ENCODE measurements around the gene TSPAN31.
A peak's percentile ranks its signal among the peaks of the same experiment; 100 is the strongest.

The TSPAN31 gene

DNA sequence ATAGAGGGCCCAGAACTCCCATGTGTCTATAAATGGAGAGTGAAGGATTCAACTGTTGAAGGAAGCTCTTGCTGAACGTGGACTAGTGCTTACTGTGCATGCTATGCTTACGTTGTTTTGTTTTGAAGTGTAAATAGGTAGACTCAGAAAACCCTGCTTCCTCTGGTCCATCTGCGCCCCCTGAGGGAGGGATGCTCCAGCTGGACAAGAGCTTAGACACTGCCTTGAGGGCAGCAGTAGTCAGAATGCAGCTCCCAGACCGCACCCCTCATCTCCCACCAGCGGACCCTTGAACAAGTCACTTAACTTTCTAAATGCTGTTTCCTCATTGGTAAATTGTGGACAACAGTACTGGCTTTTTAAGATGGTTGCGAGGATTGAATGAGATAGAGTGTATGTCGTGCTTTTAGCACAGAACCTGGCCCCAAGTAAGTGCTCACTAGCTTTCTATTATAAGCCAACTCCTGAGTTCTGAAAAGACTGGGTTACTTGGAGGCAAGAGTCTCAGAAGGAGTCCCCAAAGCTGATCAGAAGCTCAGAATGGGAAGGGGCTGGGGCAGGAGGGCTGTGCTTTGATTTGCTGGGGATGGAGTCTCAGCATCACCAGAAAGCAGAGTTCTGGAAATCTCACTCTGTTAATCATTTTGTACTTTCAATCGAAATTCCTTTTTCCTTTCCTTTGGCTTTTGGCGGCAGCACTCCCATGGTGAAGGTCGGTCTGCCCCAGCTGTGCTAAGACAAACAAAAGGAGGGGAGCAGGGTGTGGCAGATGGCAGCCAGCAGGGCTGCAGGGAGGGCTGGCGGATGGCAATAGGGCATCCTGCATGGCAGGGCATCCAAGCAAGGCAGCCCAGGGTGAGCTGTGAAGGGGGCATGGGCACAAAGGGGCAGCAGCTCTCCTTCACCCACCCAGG is 21.9 kb upstream of the TSPAN31 start:
- peak; percentile 87 for DNase-seq

GRCh38 chr12:57723630-57723962 is 21.2 kb upstream of the TSPAN31 start:
- DNase-seq: no peak

GRCh38 chr12:57724003-57724935 is 20.6 kb upstream of the TSPAN31 start:
- no peak for DNase-seq

DNA sequence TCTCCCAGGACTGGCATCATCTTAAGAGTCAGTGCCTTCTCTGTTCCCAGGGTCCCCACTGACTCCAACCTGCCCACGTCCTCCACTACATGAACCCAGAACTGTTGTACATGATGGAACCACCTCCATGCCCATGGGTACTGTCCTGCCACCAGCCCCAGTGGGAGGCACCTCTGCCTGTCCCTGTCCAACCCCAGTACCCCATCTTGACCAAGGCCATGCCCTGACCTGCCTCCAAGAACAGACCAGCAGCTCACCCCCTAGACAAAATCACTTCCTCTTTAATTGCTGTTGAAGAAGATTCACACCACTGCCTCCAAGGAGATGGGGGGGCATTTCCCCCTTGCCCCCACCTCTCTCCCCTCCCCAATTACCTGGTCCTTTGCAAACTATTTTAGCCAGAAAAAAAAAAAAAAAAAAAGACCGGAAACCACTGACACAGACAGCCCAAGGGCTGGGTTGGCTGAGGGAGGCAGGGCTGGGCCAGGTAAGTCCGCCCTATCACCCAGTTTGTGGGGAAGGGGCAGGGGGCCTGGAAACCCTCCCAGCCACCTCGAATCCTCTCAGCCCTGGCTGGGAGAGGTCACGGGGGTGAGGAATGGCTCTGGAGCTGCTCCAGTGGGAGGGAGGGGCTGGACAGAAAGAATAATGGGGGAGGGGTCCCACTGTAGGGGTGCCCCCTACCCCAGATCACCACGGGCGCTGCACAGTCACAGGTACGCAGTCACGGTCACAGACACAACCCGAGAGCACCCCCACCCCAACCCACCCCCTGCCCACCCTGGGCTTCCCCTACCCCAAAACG is 19.7 kb upstream of the TSPAN31 start:
- DNase-seq: no peak

DNA sequence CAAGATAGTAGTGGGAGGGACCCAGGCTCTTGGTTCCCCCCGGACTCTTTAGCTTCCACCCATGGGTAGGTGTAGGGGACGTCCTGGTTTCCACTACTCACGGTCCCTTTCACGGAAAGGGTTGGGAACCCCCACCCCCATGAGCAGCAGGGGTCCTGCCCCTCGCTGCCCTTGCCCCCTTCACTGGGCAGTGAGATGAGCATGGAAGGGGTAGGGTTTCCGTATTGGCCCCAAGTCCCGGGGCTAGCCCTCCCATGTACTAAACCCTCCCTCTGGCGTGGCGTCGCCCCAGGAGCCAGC is 19.0 kb upstream of the TSPAN31 start:
- no peak for DNase-seq

GRCh38 chr12:57726151-57726883 is 18.5 kb upstream of the TSPAN31 start:
- DNase-seq: peak; percentile 93

GRCh38 chr12:57726884-57727757 is 17.7 kb upstream of the TSPAN31 start:
- no peak for DNase-seq

DNA sequence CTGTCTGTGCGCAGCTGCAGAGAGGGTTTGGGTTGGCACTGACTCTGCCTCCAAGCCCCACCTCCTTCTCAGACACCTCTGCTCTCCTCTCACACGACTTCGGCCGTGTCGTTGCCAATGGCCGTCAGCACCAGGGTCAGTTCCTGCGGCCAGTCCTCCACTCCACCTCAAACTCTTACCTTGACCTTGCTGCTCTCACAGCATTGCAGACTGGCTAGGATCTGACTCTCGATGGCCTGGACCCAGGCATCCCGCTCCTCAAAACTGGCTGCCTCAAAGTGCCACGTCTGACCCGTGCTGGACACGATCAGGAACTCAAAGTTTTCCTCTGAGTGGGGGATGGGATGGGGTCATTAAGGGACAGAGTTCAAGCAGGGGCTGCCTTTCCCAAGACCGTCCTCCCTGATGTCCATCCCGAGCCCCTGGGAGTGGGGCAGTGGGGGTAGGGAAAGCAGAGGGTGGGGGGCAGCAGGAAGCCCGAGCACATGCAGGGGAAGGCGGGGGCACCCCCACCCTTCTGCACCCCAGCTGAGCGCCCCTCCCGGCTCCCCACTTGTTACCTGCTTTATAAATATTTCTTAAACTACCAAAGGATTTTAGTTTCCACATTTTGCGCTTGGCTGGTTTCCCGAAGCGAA is 17.0 kb upstream of the TSPAN31 start:
- no peak for DNase-seq

- no peak for DNase-seq
Observed at GRCh38 chr12:57729321-57729844, 15.5 kb upstream of the TSPAN31 start.

- DNase-seq: peak; percentile 43
Observed at GRCh38 chr12:57730336-57731067, 14.3 kb upstream of the TSPAN31 start.

DNA sequence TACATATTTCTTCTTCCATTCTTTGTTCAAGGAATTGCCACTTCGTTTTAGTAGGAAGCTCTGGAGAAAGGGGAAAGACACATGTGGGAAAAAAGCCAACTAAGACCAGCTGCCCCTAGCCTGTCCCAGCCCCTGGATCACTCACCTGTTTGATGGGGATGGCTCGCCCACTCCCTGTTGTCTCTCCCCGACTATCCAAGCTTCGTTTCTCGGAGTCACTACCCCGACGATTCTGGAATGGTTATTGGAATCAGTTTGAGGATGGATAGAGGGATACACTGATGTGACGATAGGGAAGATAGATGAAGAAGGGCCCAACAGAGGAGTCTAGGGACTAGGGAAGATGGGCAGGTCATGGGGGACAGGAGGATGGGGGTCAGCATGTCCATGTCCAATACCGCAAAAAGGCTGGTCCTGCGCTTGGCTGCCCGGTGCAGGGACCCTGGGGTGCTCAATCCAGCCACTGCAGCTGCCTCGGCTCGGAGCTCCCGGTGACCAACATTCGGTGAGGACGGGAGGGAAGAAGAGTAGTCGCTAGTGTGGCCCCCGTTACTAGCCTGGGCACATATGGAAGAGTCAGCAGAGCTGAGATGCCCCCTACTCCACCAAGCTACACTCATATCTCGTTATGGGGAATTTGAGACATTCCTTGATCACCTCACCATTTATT is 13.3 kb upstream of the TSPAN31 start:
- no peak for DNase-seq

DNA sequence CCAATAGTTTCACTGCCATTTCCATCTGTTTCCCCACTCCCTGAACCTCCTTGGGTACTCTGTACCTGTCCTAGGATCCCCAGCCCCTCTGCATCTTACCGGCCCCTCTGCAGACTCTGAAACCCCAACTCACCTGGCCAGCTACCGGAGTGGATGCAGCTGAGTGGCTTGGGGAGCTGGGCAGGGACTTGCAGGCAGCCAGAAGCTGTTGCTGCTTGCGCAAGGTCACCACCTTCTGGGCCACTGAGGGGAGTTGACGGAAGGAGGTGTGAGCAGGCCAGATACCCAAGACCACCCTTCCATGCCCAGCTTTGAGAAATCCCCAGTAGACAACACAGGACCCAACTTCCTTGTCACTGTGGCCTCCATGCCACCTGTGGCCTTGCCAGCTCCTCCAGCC is 12.6 kb upstream of the TSPAN31 start:
- no peak for DNase-seq

GRCh38 chr12:57732726-57733593 is 11.9 kb upstream of the TSPAN31 start:
- DNase-seq: no peak

DNA sequence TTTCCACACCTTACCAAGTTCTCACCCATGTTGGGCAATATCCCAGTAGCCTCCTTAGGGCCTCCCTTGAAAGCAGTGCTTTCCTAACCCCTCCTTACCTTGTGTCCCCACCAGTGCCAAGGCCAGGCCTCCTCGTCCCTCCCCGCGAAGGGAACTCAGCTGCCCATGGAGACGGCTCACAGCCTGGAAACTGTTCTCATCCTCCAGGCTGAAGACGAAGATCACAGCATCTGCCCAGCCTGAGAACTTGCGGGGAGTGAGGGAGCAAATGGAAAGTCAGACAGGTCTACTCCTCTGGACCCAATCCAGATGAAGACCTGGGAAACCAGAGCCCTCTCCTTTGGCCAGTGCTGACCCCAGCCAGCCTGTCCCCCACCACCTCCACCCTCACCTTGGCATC is 10.9 kb upstream of the TSPAN31 start:
- no peak for DNase-seq

- DNase-seq: no peak
Observed at GRCh38 chr12:57734591-57734990, 10.2 kb upstream of the TSPAN31 start.

DNA sequence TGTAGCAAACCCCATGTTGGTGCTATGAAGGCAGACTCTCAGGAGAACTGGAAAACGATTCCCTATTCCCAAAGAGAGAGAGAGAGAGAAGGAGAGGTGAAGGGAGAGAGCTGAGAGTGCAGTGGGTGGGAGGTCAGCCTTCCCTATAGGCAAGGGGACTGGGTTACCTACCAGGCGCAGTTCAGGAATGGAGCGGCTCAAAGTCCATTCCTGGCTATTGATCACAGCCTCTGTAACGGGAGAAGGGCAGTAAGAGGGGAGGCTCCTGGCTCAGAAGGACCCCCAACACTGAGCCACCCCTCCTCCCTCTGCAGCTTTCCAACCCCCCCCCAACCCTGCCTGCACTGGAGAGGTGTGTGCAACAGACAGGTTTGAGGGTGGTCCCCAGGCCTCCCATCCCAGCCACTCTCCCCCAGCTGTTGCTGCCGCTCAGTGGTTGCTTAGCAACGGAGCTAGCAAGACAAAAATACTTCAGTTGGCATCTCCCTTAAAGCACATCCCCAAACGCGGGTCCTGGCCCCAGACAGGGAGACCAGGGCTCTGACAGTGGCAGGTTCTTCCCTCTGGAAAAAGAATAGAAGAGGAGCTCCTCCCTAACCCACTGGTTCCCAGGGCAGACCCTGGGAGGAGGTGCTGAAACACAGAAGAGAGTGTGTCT is 9.5 kb upstream of the TSPAN31 start:
- DNase-seq: peak; percentile 44

GRCh38 chr12:57735952-57736740 is 8.7 kb upstream of the TSPAN31 start:
- peak; percentile 77 for DNase-seq

Measured in NCI-H69 (cell line).